Measurements from ENCODE around the gene SPON2. TPM values are rescaled to one million over a fixed set of nuclear protein-coding genes. Genes with fewer than 3 reads are reported as not detected.

The SPON2 gene
- total and polyA plus RNA-seq, 3 experiments from 2014 or later = 2.7 to 43.9 (median 3.1) TPM

DNA sequence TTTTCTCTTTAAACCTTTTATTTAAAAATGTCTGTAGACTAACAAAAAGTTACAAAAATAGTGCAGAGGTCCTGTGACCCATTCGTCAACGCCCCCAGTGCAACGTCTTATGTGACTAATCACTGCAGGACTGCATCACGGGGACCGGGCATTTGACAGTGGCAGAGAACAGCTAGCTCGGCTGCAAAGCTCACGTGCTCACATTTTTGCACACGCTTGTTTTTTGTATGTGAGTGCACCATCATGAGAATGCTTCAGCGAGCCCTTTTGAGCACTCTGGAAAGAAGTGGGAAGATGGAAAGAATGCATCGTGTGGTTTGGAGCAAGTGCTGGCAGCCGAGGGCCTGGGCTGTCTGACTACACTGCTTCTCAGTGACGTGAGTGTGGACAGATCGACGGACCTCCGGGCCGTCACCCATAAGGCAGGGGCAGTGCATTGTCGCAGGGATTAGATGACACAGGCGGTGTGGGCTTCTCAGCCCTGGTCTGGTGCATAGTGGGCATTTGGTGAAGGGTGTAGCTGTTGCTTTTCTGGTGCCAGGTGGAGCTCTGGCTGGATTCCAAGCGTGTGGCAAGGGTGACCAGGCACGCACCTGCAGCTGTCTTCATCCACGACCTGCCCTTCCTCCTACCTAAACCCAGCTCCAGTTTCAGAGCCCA lies 17.7 kb downstream of the SPON2 start:
- POLR2A ChIA-PET = no interaction called here
- Mint-ChIP-seq H3K36me3 (peaks cover 0 to 9% (median 3%) of the 10 kb centered on the region in 3 donors), H3K9me3 (peaks cover 0 to 7% (median 0%) of the 10 kb centered on the region in 5 donors), H3K4me3 (no peak overlapping the region), H3K4me1 (no peaks in the 10 kb centered on the region), H3K27ac (peak overlapping the region in 1 of 8 donors; percentile 63), H3K27me3 (peaks cover 21 to 22% of the 10 kb centered on the region in 2 donors)
- Histone ChIP-seq H3K4me1 (ENCODE audit: insufficient read depth, low read length) (no peaks in the 10 kb centered on the region), H3K27me3 (ENCODE audit: insufficient read depth, low read length, poor library complexity, severe bottlenecking) (peaks cover 4% of the 10 kb centered on the region), H3K27ac (ENCODE audit: low read depth, low read length) (no peak overlapping the region), H3K4me3 (ENCODE audit: low read length) (no peak overlapping the region), H3K36me3 (ENCODE audit: insufficient read depth, low read length) (no peaks in the 10 kb centered on the region), H3K9me3 (ENCODE audit: low read length) (peaks cover 4% of the 10 kb centered on the region)
- CTCF ChIA-PET = no interaction called here
- DNase-seq = no peak

DNA sequence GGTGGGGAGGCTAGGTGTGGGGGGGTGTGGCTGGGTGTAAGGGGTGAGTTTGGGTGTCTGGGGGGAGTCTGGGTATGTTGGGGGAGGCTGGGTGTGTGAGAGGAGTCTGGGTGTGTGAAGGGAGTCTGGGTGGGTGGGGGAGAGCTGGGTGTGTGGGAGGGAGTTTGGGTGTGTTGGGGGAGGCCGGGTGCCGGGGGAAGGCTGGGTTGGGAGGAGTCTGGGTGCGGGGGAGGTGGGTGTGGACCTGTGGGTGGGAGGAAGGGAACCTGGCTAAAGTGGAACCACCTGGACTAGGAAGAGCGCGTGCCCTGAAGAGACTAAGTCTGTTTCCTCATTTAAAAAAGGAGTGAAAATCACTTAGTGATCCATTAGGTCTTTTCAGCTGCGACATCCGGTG lies 18.3 kb downstream of the SPON2 start:
- peaks cover 19 to 22% of the 10 kb centered on the region in 2 donors for H3K27me3 Mint-ChIP-seq
- ChIA-PET POLR2A (no interaction called here), CTCF (no interaction called here)
- H3K27me3 ChIP-seq (ENCODE audit: insufficient read depth, low read length, poor library complexity, severe bottlenecking) = peaks cover 4% of the 10 kb centered on the region
- peaks cover 0 to 9% (median 3%) of the 10 kb centered on the region in 3 donors for H3K36me3 Mint-ChIP-seq
- no peak overlapping the region for H3K4me3 ChIP-seq (ENCODE audit: low read length)
- H3K27ac ChIP-seq (ENCODE audit: low read depth, low read length) = no peak overlapping the region
- peaks cover 0 to 7% (median 0%) of the 10 kb centered on the region in 5 donors for H3K9me3 Mint-ChIP-seq
- no peaks in the 10 kb centered on the region for H3K4me1 ChIP-seq (ENCODE audit: insufficient read depth, low read length)
- H3K4me3 Mint-ChIP-seq = no peak overlapping the region
- H3K27ac Mint-ChIP-seq = no peak overlapping the region
- H3K9me3 ChIP-seq (ENCODE audit: low read length) = peaks cover 4% of the 10 kb centered on the region
- DNase-seq = no peak
- H3K4me1 Mint-ChIP-seq = no peaks in the 10 kb centered on the region
- no peaks in the 10 kb centered on the region for H3K36me3 ChIP-seq (ENCODE audit: insufficient read depth, low read length)

DNA sequence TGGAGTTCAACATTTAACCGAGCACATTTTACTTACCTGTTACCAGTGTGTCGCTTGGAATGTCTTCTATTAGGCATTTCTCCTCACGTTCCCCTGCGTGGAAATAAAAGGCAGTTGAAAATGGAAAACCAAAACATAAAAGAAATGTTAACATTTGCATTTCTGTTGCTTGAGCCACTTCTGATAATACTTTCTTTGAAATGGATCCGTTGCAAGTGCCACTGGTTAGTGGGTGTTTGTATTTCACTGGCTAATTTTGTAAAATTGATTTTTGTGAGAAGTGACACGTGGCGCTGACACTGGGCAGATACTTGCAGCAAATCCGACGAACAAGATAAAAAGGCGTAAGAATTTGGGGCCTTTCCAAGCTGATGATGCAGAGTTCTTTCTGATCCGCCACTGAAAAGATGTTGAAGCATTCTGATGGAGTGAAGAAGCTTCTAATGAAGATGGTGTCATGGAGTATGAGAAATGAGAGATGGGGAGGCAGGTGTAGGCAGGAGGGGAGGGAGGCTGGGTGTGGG lies 18.8 kb downstream of the SPON2 start:
- ChIA-PET POLR2A (no interaction called here), CTCF (no interaction called here)
- Histone ChIP-seq H3K4me3 (ENCODE audit: low read length) (no peak overlapping the region), H3K9me3 (ENCODE audit: low read length) (peaks cover 4% of the 10 kb centered on the region), H3K27me3 (ENCODE audit: insufficient read depth, low read length, poor library complexity, severe bottlenecking) (peaks cover 4% of the 10 kb centered on the region), H3K27ac (ENCODE audit: low read depth, low read length) (no peak overlapping the region), H3K4me1 (ENCODE audit: insufficient read depth, low read length) (no peaks in the 10 kb centered on the region), H3K36me3 (ENCODE audit: insufficient read depth, low read length) (no peaks in the 10 kb centered on the region)
- peaks cover 0 to 9% (median 3%) of the 10 kb centered on the region in 3 donors for H3K36me3 Mint-ChIP-seq
- H3K9me3 Mint-ChIP-seq = peaks cover 0 to 7% (median 0%) of the 10 kb centered on the region in 5 donors
- DNase-seq = no peak
- no peak overlapping the region for H3K4me3 Mint-ChIP-seq
- peaks cover 18 to 22% of the 10 kb centered on the region in 2 donors for H3K27me3 Mint-ChIP-seq
- no peaks in the 10 kb centered on the region for H3K4me1 Mint-ChIP-seq
- H3K27ac Mint-ChIP-seq = no peak overlapping the region

GRCh38 chr4:1152290-1152689 lies 20.1 kb downstream of the SPON2 start:
- no peak for DNase-seq
- H3K27me3 Mint-ChIP-seq = peaks cover 21 to 22% of the 10 kb centered on the region in 2 donors
- no peak overlapping the region for H3K4me3 Mint-ChIP-seq
- H3K4me3 ChIP-seq (ENCODE audit: low read length) = no peak overlapping the region
- peaks cover 4% of the 10 kb centered on the region for H3K27me3 ChIP-seq (ENCODE audit: insufficient read depth, low read length, poor library complexity, severe bottlenecking)
- H3K9me3 ChIP-seq (ENCODE audit: low read length) = no peaks in the 10 kb centered on the region
- H3K27ac ChIP-seq (ENCODE audit: low read depth, low read length) = no peak overlapping the region
- H3K4me1 Mint-ChIP-seq = no peaks in the 10 kb centered on the region
- no peaks in the 10 kb centered on the region for H3K9me3 Mint-ChIP-seq
- H3K36me3 ChIP-seq (ENCODE audit: insufficient read depth, low read length) = no peaks in the 10 kb centered on the region
- no peaks in the 10 kb centered on the region for H3K36me3 Mint-ChIP-seq
- no peaks in the 10 kb centered on the region for H3K4me1 ChIP-seq (ENCODE audit: insufficient read depth, low read length)
- ChIA-PET CTCF (interaction anchor here (1.1 to 3.5 kb wide), 2 partner anchors 15 to 107 kb away, joined by 4 to 13 read pairs; no protein-coding TSS in a partner anchor), POLR2A (no interaction called here)
- no peak overlapping the region for H3K27ac Mint-ChIP-seq

- H3K4me1 ChIP-seq (ENCODE audit: insufficient read depth, low read length) = no peaks in the 10 kb centered on the region
- Mint-ChIP-seq H3K36me3 (no peaks in the 10 kb centered on the region), H3K4me1 (no peaks in the 10 kb centered on the region), H3K4me3 (no peak overlapping the region), H3K27ac (no peak overlapping the region), H3K27me3 (peaks cover 21 to 22% of the 10 kb centered on the region in 2 donors), H3K9me3 (no peaks in the 10 kb centered on the region)
- no peak overlapping the region for H3K4me3 ChIP-seq (ENCODE audit: low read length)
- peaks cover 4% of the 10 kb centered on the region for H3K27me3 ChIP-seq (ENCODE audit: insufficient read depth, low read length, poor library complexity, severe bottlenecking)
- no peak overlapping the region for H3K27ac ChIP-seq (ENCODE audit: low read depth, low read length)
- no peaks in the 10 kb centered on the region for H3K36me3 ChIP-seq (ENCODE audit: insufficient read depth, low read length)
- ChIA-PET CTCF (interaction anchor here (1.1 to 3.5 kb wide), 2 partner anchors 15 to 108 kb away, joined by 4 to 13 read pairs; no protein-coding TSS in a partner anchor), POLR2A (no interaction called here)
- H3K9me3 ChIP-seq (ENCODE audit: low read length) = no peaks in the 10 kb centered on the region
- DNase-seq = no peak
Observed at GRCh38 chr4:1151541-1151940, 20.8 kb downstream of the SPON2 start.

DNA sequence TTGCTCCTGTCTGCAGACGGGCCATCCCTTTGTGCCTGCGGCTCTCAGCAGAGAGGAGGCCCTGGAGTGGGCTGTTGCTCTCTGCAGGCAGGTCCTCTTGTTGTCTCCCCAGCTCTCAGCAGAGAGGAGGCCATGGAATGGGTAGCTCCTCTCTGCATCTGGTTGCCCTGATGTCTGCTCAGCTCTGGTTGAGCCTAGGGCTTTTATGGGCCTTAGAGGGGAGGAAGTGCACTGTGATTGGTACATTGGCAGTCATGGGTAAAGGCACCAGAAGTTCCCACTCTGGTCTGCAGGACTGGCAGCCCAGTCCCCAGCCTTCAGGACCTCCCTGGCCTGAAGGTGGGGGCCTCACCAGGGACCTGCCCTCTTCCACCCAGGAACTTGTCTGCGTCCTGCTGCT lies 21.5 kb downstream of the SPON2 start:
- no peak overlapping the region for H3K4me3 Mint-ChIP-seq
- Histone ChIP-seq H3K4me3 (ENCODE audit: low read length) (no peak overlapping the region), H3K27me3 (ENCODE audit: insufficient read depth, low read length, poor library complexity, severe bottlenecking) (peaks cover 4% of the 10 kb centered on the region), H3K4me1 (ENCODE audit: insufficient read depth, low read length) (no peaks in the 10 kb centered on the region), H3K36me3 (ENCODE audit: insufficient read depth, low read length) (no peaks in the 10 kb centered on the region), H3K27ac (ENCODE audit: low read depth, low read length) (no peak overlapping the region), H3K9me3 (ENCODE audit: low read length) (no peaks in the 10 kb centered on the region)
- ChIA-PET CTCF (interaction anchor here (3.5 kb wide), 1 partner anchor 16 kb away, joined by 13 read pairs; no protein-coding TSS in a partner anchor), POLR2A (no interaction called here)
- peaks cover 19 to 22% of the 10 kb centered on the region in 2 donors for H3K27me3 Mint-ChIP-seq
- H3K27ac Mint-ChIP-seq = no peak overlapping the region
- no peak for DNase-seq
- no peaks in the 10 kb centered on the region for H3K9me3 Mint-ChIP-seq
- H3K36me3 Mint-ChIP-seq = no peaks in the 10 kb centered on the region
- H3K4me1 Mint-ChIP-seq = no peaks in the 10 kb centered on the region

DNA sequence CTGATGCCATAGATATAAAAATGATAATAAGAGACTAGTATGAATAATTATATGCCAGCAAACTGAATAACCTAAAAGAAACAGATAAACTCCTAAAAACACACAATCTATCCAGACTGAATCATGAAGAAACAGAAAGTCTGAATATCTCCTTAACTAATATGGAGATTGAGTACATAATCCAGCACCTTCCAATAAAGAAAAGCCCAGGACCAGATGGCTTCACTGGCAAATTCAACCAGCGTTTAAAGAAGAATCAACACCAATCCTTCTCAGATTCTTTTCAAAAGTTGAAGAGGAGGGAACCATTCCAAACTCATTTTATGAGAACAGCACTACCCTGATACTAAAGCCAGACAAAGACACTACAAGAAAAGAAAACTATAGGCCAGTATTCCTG lies 32.5 kb downstream of the SPON2 start:
- Histone ChIP-seq H3K9me3 (ENCODE audit: low read length) (no peaks in the 10 kb centered on the region), H3K4me1 (ENCODE audit: insufficient read depth, low read length) (peaks cover 13% of the 10 kb centered on the region), H3K27ac (ENCODE audit: low read depth, low read length) (no peak overlapping the region), H3K4me3 (ENCODE audit: low read length) (no peak overlapping the region), H3K27me3 (ENCODE audit: insufficient read depth, low read length, poor library complexity, severe bottlenecking) (peaks cover 3% of the 10 kb centered on the region), H3K36me3 (ENCODE audit: insufficient read depth, low read length) (no peaks in the 10 kb centered on the region)
- H3K36me3 Mint-ChIP-seq = no peaks in the 10 kb centered on the region
- peaks cover 14 to 20% (median 14%) of the 10 kb centered on the region in 3 donors for H3K4me1 Mint-ChIP-seq
- no peak for DNase-seq
- CTCF ChIA-PET = no interaction called here
- H3K9me3 Mint-ChIP-seq = no peaks in the 10 kb centered on the region
- peaks cover 4 to 15% of the 10 kb centered on the region in 2 donors for H3K27me3 Mint-ChIP-seq
- H3K4me3 Mint-ChIP-seq = peak overlapping the region in 1 of 7 donors; percentile 25
- POLR2A ChIA-PET = no interaction called here
- peak overlapping the region in 1 of 8 donors; percentile 29 for H3K27ac Mint-ChIP-seq

DNA sequence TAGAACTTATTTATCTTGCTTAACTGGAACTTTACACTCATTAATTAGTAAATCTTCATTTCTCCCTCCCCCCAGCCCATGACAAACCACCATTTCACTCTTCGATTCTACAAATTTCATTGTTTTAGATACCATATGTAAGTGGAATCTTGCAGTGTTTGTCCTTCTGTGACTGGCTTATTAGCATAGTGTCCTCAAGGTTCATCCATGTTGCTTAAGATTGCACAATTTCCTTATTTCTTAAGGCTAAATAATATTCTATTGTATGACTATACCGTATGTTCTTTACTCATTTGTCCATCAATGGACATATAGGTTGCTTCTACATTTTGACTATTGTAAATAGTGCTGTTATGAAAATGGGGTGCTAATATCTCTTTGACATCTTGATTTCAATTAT lies 34.5 kb downstream of the SPON2 start:
- Histone ChIP-seq H3K27ac (ENCODE audit: low read depth, low read length) (no peak overlapping the region), H3K27me3 (ENCODE audit: insufficient read depth, low read length, poor library complexity, severe bottlenecking) (peaks cover 3% of the 10 kb centered on the region), H3K9me3 (ENCODE audit: low read length) (no peaks in the 10 kb centered on the region), H3K4me1 (ENCODE audit: insufficient read depth, low read length) (peaks cover 13% of the 10 kb centered on the region), H3K36me3 (ENCODE audit: insufficient read depth, low read length) (no peaks in the 10 kb centered on the region), H3K4me3 (ENCODE audit: low read length) (no peak overlapping the region)
- POLR2A ChIA-PET = interaction anchor here (1.0 kb wide), 1 partner anchor 111 kb away, joined by 3 read pairs; the partner anchor contains the start of gene CTBP1
- DNase-seq = no peak
- CTCF ChIA-PET = no interaction called here
- no peaks in the 10 kb centered on the region for H3K36me3 Mint-ChIP-seq
- H3K4me3 Mint-ChIP-seq = peak overlapping the region in 6 of 7 donors; percentile 41 to 83 (median 72)
- H3K27ac Mint-ChIP-seq = peak overlapping the region in 2 of 8 donors; percentile 32 to 76
- no peaks in the 10 kb centered on the region for H3K9me3 Mint-ChIP-seq
- H3K27me3 Mint-ChIP-seq = peaks cover 4% of the 10 kb centered on the region in 2 donors
- peaks cover 14 to 20% (median 14%) of the 10 kb centered on the region in 3 donors for H3K4me1 Mint-ChIP-seq

All from CD8-positive, alpha-beta memory T cell (primary cell).